HG03521 (cell line): ENCODE data around the gene SP140.
"Not testable (repeated sequence)": the region's sequence is repeated elsewhere in the genome, so short reads cannot be mapped to it uniquely, and the experiment has no call there.

Experiments
- ATAC-seq: cut with Tn5 transposase; IDR thresholded peaks from one replicate; pipeline ENCODE4 v1.9.1; 2021; ENCODE audit warnings: mild to moderate bottlenecking, moderate library complexity; ENCODE audit not compliant: unreplicated experiment

The SP140 gene

GRCh38 chr2:230225486-230225885 is at the start of gene SP140:
SP140 (plus strand) TSS chr2:230225736; CDS start chr2:230225845, 109 bp downstream.
- peak; percentile 72 for ATAC-seq

GRCh38 chr2:230176996-230177395 is 48.5 kb upstream of the SP140 start:
- ATAC-seq = no peak

GRCh38 chr2:230178546-230179485 is 46.7 kb upstream of the SP140 start:
- ATAC-seq = no peak

DNA sequence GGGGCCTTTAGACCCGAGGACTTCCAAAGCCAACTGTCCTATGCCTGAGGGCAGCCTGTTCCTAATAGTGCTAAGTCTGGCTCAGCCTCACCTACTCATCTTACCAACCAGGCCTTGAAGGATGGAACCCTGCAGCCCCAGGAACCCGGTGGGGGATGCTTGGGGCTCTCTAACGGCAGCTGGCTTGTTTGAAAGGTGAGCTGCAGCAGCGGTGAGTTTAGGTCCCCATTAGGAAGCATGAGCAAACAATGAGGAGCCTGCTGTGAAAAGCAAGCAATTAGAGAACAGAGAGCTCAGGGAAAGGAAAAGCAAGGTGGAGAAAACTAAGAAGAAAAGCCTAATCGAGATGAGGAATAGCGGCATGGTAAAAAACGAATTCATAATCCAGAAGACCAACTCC is 45.6 kb upstream of the SP140 start:
- ATAC-seq = no peak

- no peak for ATAC-seq
Measured at GRCh38 chr2:230181195-230181594, 44.3 kb upstream of the SP140 start.

GRCh38 chr2:230184727-230185578 is 40.6 kb upstream of the SP140 start:
- ATAC-seq = no peak

DNA sequence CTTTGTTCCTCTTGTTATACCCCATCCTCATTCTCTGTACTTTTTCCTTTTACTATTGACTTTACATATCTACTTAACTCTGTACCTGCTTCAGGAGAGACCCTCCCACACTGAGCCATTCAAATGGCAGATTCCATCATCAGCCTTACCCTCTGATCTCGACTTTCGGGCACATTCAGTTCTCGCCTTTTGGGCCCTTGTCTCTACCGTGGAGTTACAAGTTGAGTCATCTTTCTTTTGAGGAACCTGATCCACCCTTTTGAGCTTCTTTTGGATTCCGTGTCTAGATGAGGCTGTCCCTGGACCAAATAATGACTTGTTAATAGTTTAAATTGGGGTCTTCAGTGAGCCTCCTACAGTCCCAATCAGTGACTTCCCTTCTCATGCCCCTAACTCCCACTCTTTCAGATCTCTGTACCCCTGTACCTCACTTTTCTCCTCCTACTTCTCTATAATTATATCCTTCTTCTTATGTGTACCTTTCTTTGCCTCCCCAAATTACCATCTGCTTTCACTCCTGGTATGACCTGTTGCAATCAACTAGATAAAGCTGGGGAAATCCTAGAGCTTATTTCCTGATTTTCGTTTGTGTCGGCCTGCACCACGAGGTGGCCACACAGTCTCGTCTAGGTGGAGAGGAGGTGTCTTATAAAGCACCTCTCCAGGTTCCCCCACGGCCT is 23.0 kb upstream of the SP140 start:
- ATAC-seq = no peak

DNA sequence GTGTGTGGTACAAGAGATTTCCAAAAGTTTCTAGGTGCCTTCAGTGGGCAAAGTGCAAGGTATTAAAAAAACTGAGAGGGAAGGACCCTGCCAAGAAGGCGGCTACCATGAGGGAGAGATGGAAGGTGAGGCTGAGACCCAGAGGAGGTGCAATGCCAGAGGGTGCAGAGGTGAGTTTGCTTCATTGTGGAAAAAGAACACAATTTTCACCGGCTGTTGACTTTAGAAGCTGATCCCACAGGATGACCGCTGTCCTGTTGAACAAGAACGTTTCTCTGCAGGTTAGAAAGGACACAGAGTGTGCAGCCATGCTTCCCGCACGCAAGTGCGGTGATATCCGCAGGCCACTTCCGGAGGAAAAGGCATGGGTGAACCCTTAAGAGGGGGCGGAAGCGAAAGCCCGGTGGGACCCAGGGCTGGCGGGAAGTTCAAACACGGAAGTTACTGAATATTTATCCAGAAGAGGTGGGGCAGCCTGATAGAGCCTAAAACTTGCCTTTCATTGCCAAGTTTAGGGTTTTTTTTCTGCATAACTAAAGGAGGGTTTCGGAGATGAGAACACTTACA is 22.3 kb upstream of the SP140 start:
- ATAC-seq = no peak

GRCh38 chr2:230205034-230205433 is 20.5 kb upstream of the SP140 start:
- ATAC-seq = peak; percentile 54

GRCh38 chr2:230205721-230206120 is 19.8 kb upstream of the SP140 start:
- no peak for ATAC-seq

- ATAC-seq = no peak
Measured at GRCh38 chr2:230208576-230208975, 17.0 kb upstream of the SP140 start.

DNA sequence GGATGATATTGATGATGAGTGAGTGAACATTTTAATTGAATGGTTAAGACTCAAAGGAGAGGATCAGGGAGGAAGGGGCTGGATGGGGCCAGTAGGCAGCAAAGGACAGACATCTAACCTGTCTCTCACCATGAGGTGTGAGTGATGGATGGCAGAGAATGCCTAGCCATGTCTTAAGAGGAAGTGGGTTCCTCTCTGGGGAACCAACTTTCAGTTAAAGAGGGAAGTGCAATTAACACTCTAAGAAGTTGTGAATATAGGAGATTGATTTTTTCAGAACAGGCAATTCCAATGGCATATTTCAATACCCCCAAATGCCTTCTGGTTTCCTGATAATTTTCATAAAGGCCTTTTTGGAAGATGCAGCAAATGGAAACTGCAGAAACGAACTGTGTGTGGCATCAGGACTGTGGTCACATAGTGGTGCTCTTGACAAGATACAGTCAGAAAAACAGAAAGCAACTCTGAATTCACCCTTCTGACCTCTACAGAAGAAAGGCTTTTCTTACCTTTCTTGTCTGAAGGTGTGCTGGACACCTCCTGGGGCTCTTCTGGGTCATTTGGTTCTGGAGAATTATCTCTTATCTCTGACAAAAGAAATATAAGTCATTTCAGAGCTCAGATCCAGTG is 16.0 kb upstream of the SP140 start:
- no peak for ATAC-seq

- ATAC-seq = no peak
Measured at GRCh38 chr2:230216489-230216888, 9.0 kb upstream of the SP140 start.

GRCh38 chr2:230217424-230217823 is 8.1 kb upstream of the SP140 start:
- no peak for ATAC-seq

- ATAC-seq = no peak
Measured at GRCh38 chr2:230218421-230218820, 7.1 kb upstream of the SP140 start.

DNA sequence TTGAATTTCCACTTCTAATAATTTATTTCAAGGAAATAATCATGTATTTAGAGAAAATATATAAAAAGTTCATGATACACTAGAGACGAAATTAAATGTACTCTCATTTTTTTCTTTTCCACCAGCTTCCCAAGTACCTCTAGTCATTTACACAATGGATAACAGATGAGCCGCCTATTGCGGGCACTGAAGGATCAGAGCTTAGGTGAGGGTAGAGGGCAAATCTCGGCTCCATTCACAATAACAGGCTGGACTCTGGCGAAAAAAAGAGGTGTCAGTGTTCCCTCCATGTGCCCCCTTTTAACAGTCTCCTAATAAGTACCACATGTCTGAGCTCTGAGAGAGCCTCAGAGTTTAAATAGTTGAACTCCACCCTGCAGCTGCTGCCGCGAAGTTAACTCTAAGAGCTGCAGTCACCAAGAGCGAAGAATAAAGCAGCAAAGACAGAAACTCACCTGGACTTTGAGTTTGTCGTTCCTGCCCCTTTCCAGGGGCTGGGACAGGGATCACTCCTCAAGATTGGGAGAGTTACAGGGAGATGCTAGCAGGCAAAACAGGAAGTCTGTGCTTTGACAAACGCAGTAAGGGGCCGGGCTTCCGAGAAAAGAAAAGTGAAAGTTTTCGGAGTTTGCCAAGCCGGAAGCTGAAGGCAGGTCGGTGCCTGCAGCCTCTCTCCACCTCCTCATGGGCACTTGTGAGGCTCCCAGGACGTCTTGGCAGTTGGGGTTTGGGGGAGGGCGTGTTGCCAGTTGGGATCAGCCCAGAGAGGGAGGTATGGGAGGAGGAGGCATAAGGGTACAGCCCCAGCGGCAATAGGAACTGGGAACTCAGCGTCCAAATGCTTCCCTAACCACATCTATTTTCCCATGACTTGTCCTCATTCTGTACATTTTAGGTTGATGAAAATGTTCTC is 5.9 kb upstream of the SP140 start, which contains the start of gene SP110:
TSS of gene SP110 (minus strand) at position 566 of the 913 bp plus-strand sequence. CDS start 3,057 bp downstream, outside the sequence.
- peak; percentile 73 for ATAC-seq

GRCh38 chr2:230220347-230220969 is 5.1 kb upstream of the SP140 start:
- no peak for ATAC-seq

GRCh38 chr2:230221493-230221892 is 4.0 kb upstream of the SP140 start:
- ATAC-seq = no peak

DNA sequence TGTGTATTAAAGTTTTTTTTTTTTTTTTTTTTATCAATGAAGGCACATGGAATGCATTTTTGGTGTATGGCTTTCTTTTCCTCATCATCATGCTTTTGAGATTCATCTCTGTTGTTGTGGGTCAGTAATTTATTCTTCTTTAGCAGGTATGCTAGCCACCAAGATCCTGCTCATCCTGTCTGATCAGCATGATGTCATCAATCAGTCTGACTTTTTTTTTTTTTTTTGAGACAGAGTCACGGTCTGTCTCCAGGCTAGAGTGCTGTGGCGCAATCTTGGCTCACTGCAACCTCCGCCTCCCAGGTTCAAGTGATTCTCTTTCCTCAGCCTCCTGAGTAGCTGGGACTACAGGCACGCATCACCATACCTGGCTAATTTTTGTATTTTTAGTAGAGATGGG is 2.7 kb upstream of the SP140 start:
- ATAC-seq = not testable (repeated sequence)
